22Rv1 (cell line): ENCODE data around the gene SYT15.

ENCODE experiments used
- ZFX ChIP-seq: fragments of 450-650 bp; IDR thresholded peaks from 2 replicates; pipeline ENCODE4 v1.6.1; 2017; ENCODE audit warnings: antibody characterized with exemption, borderline replicate concordance
- TF ChIP-seq, protein P1 (sequence below): fragments of 450-650 bp; IDR thresholded peaks from 2 replicates; pipeline ENCODE4 v1.5.1; 2017; ENCODE audit warnings: mild to moderate bottlenecking

DNA sequence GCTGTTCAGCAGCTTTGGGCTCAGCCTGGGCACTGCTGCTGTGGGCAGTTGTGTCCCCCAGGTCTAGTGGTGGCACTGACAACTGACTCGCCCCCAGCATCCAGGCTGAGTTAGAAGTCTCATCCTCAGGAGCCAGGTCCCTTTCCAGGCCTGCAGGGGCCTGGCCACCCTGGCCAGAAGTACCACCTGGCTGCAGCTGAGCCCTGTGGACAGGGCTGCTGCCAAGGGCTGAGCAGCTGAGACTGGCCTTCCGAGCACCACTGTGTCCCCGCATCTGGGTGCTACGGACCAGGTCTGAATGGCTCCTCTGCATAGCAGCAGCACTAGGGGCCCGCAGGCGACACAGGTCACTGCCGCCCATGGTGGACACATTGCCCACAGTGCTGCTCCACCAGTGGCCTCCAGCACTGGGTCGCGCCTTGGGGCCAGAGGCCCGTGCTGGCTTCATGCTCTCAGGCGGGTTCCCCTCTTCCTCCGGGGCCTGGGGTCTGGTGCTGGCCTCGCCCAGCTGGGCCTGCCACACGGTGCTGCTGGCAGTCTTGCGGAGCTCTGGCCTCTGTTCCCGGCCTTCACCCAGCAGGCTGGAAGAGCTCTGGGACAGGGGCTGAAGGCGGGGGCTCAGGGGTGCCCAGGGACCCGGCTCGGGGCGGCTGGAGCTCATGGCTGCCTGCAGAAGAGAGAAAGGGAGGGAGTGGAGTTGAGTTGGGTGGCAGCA lies 28.7 kb upstream of the SYT15 start:
- TF ChIP-seq, protein P1, sequence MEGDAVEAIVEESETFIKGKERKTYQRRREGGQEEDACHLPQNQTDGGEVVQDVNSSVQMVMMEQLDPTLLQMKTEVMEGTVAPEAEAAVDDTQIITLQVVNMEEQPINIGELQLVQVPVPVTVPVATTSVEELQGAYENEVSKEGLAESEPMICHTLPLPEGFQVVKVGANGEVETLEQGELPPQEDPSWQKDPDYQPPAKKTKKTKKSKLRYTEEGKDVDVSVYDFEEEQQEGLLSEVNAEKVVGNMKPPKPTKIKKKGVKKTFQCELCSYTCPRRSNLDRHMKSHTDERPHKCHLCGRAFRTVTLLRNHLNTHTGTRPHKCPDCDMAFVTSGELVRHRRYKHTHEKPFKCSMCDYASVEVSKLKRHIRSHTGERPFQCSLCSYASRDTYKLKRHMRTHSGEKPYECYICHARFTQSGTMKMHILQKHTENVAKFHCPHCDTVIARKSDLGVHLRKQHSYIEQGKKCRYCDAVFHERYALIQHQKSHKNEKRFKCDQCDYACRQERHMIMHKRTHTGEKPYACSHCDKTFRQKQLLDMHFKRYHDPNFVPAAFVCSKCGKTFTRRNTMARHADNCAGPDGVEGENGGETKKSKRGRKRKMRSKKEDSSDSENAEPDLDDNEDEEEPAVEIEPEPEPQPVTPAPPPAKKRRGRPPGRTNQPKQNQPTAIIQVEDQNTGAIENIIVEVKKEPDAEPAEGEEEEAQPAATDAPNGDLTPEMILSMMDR, result no peak
- no peak for TF ChIP-seq ZFX
